Chondrocyte (in vitro differentiated cells): ENCODE results near the gene TMEM220. TPM values are rescaled to one million over a fixed set of nuclear protein-coding genes. Genes with fewer than 3 reads are reported as not detected.

ENCODE experiments used
- DNase-seq: peaks from one replicate; pipeline ENCODE4 v3.0.0; 2021; ENCODE audit warnings: mixed read lengths, low spot score
- H3K27ac Mint-ChIP-seq: one replicate; pipeline ENCODE4 v1.8.0; 2021; ENCODE audit warnings: mild to moderate bottlenecking, moderate library complexity, mixed read lengths; ENCODE audit not compliant: unreplicated experiment
- H3K27me3 Mint-ChIP-seq: 2 replicates; pipeline ENCODE4 v1.8.0; 2021; ENCODE audit warnings: low read depth, mixed read lengths
- H3K36me3 Mint-ChIP-seq: 2 replicates; pipeline ENCODE4 v1.8.0; 2021; ENCODE audit warnings: low read depth, mixed read lengths
- H3K4me1 Mint-ChIP-seq: 2 replicates; pipeline ENCODE4 v1.8.0; 2021; ENCODE audit warnings: low read depth, mild to moderate bottlenecking, mixed read lengths
- H3K4me3 Mint-ChIP-seq: one replicate; pipeline ENCODE4 v1.8.0; 2021; ENCODE audit warnings: mild to moderate bottlenecking, moderate library complexity, mixed read lengths; ENCODE audit not compliant: unreplicated experiment
- H3K9me3 Mint-ChIP-seq: 2 replicates; pipeline ENCODE4 v1.8.0; 2021; ENCODE audit warnings: low read depth, mixed read lengths
- total RNA-seq: library from RNA; stranded (reverse); gene quantifications from 3 replicates; pipeline ENCODE4 v1.2.1, GENCODE V29; 2021
- TF ChIP-seq, protein P1 (sequence below): fragments of 200-600 bp; sonication (generic); IDR thresholded peaks from 2 replicates; pipeline ENCODE4 v1.5.0; 2021; ENCODE audit warnings: antibody characterized with exemption, mild to moderate bottlenecking, moderate library complexity

The TMEM220 gene
- total RNA-seq, 1 donor from 2014 or later: 7.6 TPM

DNA sequence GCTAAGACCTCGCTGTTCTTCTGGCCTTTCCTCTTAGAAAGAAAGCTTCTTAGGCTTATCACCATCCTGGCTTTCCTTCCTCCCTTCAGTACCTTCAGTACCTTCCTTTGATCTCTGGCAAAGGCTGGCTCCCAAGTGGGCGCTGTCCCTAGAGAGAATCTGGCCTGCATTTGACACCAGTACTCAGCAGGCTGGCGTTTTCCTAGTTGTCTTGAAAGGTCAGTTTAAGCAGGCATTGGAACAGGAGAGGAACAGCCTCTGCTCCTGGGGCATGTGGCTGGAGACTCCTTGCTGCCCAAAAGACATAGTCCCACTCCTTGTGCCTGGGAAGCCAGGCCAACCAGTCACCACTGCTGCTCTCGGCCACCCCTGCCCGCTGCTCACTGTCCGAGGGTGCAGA, 40.0 kb upstream of the TMEM220 start:
- no peaks in the 10 kb centered on the region for H3K27me3 Mint-ChIP-seq
- no peaks in the 10 kb centered on the region for H3K4me1 Mint-ChIP-seq
- H3K27ac Mint-ChIP-seq: no peak overlapping the region
- TF ChIP-seq, protein P1, sequence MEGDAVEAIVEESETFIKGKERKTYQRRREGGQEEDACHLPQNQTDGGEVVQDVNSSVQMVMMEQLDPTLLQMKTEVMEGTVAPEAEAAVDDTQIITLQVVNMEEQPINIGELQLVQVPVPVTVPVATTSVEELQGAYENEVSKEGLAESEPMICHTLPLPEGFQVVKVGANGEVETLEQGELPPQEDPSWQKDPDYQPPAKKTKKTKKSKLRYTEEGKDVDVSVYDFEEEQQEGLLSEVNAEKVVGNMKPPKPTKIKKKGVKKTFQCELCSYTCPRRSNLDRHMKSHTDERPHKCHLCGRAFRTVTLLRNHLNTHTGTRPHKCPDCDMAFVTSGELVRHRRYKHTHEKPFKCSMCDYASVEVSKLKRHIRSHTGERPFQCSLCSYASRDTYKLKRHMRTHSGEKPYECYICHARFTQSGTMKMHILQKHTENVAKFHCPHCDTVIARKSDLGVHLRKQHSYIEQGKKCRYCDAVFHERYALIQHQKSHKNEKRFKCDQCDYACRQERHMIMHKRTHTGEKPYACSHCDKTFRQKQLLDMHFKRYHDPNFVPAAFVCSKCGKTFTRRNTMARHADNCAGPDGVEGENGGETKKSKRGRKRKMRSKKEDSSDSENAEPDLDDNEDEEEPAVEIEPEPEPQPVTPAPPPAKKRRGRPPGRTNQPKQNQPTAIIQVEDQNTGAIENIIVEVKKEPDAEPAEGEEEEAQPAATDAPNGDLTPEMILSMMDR: no peak
- DNase-seq: peak; percentile 34
- peaks cover 6% of the 10 kb centered on the region for H3K36me3 Mint-ChIP-seq
- H3K4me3 Mint-ChIP-seq: no peak overlapping the region
- H3K9me3 Mint-ChIP-seq: peaks cover 13% of the 10 kb centered on the region

DNA sequence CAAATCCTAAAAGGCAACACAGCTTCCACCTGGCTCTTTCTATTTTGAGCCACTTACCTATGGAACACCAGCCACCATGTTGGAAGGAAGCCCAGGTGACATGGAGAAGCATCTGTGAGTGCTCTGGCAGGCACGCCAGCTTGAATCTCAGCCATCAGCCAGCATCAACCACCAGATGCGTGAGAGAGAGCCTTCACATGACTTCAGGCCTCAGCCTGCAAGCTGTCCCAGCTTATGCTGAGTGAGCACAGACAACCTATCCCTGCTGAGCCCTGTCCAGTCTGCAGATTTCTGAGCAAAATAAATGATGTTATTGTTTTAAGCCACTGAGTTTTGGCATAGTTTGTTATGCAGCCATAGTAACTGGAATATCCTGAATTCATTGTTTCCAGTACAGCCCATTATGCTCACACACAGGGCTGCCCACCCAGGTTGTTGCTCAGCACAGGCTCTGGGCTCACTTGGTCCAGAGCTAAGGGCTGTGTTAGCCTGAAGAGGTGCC, 39.0 kb upstream of the TMEM220 start:
- Mint-ChIP-seq H3K9me3 (peaks cover 13% of the 10 kb centered on the region), H3K27me3 (no peaks in the 10 kb centered on the region), H3K27ac (no peak overlapping the region), H3K4me1 (no peaks in the 10 kb centered on the region), H3K4me3 (no peak overlapping the region), H3K36me3 (peaks cover 4% of the 10 kb centered on the region)
- DNase-seq: no peak
- TF ChIP-seq, protein P1: no peak

DNA sequence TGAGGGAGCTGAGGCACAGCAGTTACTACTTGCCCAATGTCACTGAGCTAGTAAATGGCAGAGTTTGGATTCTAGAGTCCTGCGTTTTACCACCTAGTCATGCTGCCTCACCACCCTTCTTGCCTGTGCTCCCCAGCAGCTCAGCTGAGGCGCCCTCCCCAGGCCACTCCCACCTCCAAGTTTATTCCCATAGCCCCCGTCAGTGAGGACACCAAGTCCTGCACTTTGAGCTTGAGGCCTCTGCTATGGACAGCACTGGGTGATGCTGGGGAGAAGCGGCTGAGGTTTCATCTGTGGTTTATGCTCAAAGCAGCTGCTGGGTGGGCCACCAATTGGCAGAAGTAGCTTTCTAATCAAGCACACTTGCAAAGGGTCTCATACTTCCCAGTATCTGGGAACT, 37.4 kb upstream of the TMEM220 start:
- H3K4me3 Mint-ChIP-seq: no peak overlapping the region
- H3K4me1 Mint-ChIP-seq: no peaks in the 10 kb centered on the region

DNA sequence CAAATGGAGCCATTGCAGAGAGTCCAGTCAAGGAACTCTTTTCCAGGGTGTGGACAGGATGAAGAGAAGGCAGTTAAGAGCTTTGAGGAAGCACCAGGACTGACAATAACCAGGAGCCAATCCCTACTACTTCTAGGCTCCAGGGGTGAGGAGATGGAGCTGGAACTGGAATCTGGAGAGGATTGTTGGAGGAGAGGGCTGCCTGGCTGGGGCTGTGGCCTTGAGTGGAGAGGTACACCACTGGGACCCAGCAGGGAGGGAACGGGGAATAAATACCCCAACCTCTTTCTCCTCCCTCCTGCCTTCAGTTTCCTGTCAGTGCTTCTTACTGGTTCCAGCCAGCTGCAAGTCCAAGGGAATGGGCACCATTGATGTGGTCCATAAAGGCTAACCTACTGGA, 32.2 kb upstream of the TMEM220 start:
- peaks cover 3% of the 10 kb centered on the region for H3K36me3 Mint-ChIP-seq
- no peak overlapping the region for H3K4me3 Mint-ChIP-seq
- H3K27me3 Mint-ChIP-seq: no peaks in the 10 kb centered on the region
- no peak for DNase-seq
- TF ChIP-seq, protein P1: no peak
- peaks cover 8% of the 10 kb centered on the region for H3K9me3 Mint-ChIP-seq
- H3K27ac Mint-ChIP-seq: no peak overlapping the region
- H3K4me1 Mint-ChIP-seq: no peaks in the 10 kb centered on the region

More for the DNA sequence above, 37.4 kb upstream of the TMEM220 start:
- no peak for DNase-seq
- Mint-ChIP-seq H3K36me3 (peaks cover 3% of the 10 kb centered on the region), H3K27ac (no peak overlapping the region), H3K27me3 (no peaks in the 10 kb centered on the region), H3K9me3 (peaks cover 9% of the 10 kb centered on the region)
- TF ChIP-seq, protein P1: no peak

DNA sequence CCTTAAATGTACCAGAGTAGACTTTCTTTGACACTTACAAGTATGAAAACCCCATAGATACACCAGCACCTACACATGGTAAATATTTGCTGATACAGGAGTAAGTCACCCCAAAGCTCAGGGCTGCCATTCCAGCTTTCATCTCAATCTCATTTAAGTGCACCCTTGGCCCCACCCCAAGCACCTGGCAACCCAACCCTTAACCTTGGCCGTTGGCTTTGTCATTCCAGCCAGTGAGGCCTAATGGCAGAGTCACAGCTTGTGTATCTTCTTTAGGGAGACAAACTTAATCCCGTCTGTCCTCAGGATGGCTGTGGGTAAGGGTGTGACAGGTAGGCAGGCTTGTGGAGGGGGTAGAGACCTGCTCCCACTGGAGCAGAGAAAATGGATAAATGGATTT, 31.5 kb upstream of the TMEM220 start:
- Mint-ChIP-seq H3K4me3 (no peak overlapping the region), H3K9me3 (peaks cover 3% of the 10 kb centered on the region), H3K36me3 (no peaks in the 10 kb centered on the region), H3K4me1 (no peaks in the 10 kb centered on the region), H3K27ac (no peak overlapping the region), H3K27me3 (no peaks in the 10 kb centered on the region)
- TF ChIP-seq, protein P1: no peak
- no peak for DNase-seq
